ENCODE measurements around the gene THY1. TPM values are rescaled to one million over a fixed set of nuclear protein-coding genes. Genes with fewer than 3 reads are reported as not detected.

THY1 gene
- total RNA-seq, 6 donors from 2014 or later, result 0.39 to 30.5 (median 2.7) TPM; not detected in 1

DNA sequence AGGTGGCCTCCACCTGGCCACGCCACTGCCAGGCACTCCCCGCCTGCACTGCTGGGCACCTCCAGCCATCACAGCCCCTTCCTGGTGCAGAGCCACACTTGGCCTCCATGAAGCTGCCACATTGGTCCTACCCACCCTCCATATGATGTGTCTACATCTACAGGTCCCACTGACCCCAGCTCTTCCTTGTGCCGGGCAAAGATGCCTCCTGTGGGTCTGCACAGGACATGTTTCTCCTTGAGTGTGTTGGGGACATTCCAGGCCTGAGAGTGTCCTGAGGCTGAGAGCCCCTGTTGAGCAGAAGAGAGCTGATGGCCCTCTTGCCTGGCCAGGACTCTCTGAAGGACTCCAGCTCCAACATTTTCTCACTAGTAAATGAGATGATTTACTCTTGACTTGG, 7.5 kb downstream of the THY1 start:
- Histone ChIP-seq H3K36me3 (no peaks in the 10 kb centered on the region), H3K9me3 (no peaks in the 10 kb centered on the region), H3K27me3 (no peaks in the 10 kb centered on the region), H3K4me3 (no peak overlapping the region), H3K4me1 (no peaks in the 10 kb centered on the region), H3K27ac (no peak overlapping the region)
- no peak for DNase-seq
- WGBS, 2 donors, result 93 to 100% methylated on average over 1 to 3 of the region's 3 CpGs
- TF ChIP-seq POLR2AphosphoS5 (IDR thresholded peaks at IDR 0.05) (no peak), POLR2A (IDR thresholded peaks at IDR 0.05) (no peak), EP300 (IDR thresholded peaks at IDR 0.05) (no peak)
- TF ChIP-seq, protein P1, sequence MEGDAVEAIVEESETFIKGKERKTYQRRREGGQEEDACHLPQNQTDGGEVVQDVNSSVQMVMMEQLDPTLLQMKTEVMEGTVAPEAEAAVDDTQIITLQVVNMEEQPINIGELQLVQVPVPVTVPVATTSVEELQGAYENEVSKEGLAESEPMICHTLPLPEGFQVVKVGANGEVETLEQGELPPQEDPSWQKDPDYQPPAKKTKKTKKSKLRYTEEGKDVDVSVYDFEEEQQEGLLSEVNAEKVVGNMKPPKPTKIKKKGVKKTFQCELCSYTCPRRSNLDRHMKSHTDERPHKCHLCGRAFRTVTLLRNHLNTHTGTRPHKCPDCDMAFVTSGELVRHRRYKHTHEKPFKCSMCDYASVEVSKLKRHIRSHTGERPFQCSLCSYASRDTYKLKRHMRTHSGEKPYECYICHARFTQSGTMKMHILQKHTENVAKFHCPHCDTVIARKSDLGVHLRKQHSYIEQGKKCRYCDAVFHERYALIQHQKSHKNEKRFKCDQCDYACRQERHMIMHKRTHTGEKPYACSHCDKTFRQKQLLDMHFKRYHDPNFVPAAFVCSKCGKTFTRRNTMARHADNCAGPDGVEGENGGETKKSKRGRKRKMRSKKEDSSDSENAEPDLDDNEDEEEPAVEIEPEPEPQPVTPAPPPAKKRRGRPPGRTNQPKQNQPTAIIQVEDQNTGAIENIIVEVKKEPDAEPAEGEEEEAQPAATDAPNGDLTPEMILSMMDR (IDR thresholded peaks at IDR 0.05), result no peak
- no peak for ATAC-seq (ENCODE audit: low FRiP score in 2 of 2)

DNA sequence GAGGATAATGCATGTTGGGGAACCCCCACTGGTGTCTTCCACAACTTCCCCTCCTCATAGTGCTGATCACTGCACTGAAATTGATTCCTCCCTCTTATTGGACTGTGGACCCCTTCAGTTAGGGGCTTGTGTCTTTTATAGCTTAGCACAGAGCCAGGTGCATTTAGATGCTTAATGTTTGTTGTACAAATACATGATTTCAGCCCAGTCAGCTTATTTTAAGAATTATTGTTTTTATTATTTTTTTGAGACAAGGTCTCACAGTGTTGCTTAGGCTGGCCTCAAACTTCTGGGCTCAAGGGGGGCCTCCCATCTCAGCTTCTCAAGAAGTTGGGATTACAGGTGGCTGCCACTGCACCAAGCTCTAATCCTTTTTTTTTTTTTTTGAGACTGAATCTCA, 8.2 kb downstream of the THY1 start:
- Histone ChIP-seq H3K27ac (no peak overlapping the region), H3K4me3 (no peak overlapping the region), H3K36me3 (no peaks in the 10 kb centered on the region), H3K27me3 (no peaks in the 10 kb centered on the region), H3K9me3 (no peaks in the 10 kb centered on the region), H3K4me1 (no peaks in the 10 kb centered on the region)
- ATAC-seq (ENCODE audit: low FRiP score in 2 of 2), result no peak
- no peak for DNase-seq
- TF ChIP-seq POLR2A (IDR thresholded peaks at IDR 0.05) (no peak), EP300 (IDR thresholded peaks at IDR 0.05) (no peak), POLR2AphosphoS5 (IDR thresholded peaks at IDR 0.05) (no peak)
- TF ChIP-seq, protein P1 (IDR thresholded peaks at IDR 0.05), result no peak

DNA sequence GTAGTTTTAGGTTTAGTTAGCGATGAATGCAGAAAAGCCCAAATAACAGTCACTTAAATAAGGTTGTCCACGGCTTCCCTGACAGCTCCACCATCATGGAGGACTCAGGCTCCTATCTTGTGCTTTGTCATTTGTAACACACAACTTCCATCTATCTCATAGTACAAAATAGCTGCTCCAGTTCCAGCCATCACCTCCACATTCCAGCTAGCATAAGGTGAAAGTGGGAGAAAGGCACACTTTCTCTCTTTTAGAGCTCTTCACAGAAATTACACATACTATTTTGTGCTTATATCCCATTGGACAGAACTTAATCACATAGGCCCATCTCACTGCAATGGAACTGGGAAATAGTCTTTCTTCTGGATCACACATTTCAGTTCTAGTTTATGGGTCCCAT, 8.7 kb downstream of the THY1 start:
- Histone ChIP-seq H3K36me3 (no peaks in the 10 kb centered on the region), H3K9me3 (no peaks in the 10 kb centered on the region), H3K27ac (no peak overlapping the region), H3K4me1 (no peaks in the 10 kb centered on the region), H3K27me3 (no peaks in the 10 kb centered on the region), H3K4me3 (no peak overlapping the region)
- WGBS, 2 donors, result 93 to 97% methylated on average over 2 of the region's 2 CpGs
- TF ChIP-seq POLR2A (IDR thresholded peaks at IDR 0.05), result no peak
- ATAC-seq (ENCODE audit: low FRiP score in 2 of 2), result no peak
- DNase-seq, result no peak

DNA sequence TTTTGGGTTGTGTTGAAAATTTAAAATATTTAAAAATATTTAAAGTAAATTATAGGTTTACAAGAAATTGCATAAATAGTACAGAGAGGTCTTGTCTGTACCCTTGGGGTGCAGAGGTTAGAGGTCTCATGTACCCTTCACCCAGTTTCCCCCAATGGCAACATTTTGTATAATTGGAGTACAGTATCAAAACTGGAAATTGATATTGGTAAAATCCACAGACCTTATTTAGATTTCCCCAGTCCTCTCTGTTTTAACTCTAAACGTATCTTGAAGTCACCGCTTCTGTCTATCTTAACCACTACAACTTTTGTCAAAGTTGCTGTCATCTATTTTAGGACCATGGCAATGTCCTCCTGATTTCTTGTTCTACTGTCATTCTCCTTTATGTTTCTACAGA, 10.9 kb downstream of the THY1 start:
- Histone ChIP-seq H3K4me1 (no peaks in the 10 kb centered on the region), H3K9me3 (no peaks in the 10 kb centered on the region), H3K4me3 (no peak overlapping the region), H3K36me3 (no peaks in the 10 kb centered on the region), H3K27me3 (no peaks in the 10 kb centered on the region), H3K27ac (no peak overlapping the region)
- DNase-seq (no peak), ATAC-seq (ENCODE audit: low FRiP score in 2 of 2) (no peak)
- WGBS, 2 donors, result 96 to 97% methylated on average over 2 of the region's 2 CpGs
- TF ChIP-seq EP300 (IDR thresholded peaks at IDR 0.05) (no peak), POLR2AphosphoS5 (IDR thresholded peaks at IDR 0.05) (no peak), POLR2A (IDR thresholded peaks at IDR 0.05) (no peak)
- TF ChIP-seq, protein P1 (IDR thresholded peaks at IDR 0.05), result no peak

DNA sequence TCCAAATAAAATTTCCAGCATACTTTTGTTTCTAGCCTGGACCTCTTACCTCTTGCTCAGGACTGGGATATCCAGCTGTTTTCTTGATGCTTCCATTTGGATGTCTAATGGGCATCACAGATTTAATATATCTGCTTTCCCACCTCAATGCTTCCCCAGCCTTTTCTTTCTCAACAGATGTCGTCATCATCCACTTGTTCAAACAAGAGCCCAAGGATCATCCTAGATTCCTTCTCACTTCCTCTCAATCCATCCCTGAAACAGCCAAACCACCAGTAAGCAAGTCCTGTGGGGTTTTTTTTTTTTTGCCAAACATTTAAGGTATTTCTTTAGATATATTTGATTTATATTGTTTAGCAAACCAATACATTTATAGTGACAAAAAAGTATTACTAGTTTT, 12.5 kb downstream of the THY1 start:
- DNase-seq, result no peak

More for the DNA sequence above, 12.5 kb downstream of the THY1 start:
- no peaks in the 10 kb centered on the region for H3K9me3 ChIP-seq
- no peaks in the 10 kb centered on the region for H3K27me3 ChIP-seq
- H3K4me3 ChIP-seq, result no peak overlapping the region
- no peaks in the 10 kb centered on the region for H3K4me1 ChIP-seq
- 82 to 95% methylated on average over 1 of the region's 1 CpG for WGBS, 2 donors
- no peak for ATAC-seq (ENCODE audit: low FRiP score in 2 of 2)
- TF ChIP-seq POLR2A (IDR thresholded peaks at IDR 0.05), result no peak
- TF ChIP-seq, protein P1 (IDR thresholded peaks at IDR 0.05), result no peak
- no peak for TF ChIP-seq EP300 (IDR thresholded peaks at IDR 0.05)
- no peaks in the 10 kb centered on the region for H3K36me3 ChIP-seq
- no peak overlapping the region for H3K27ac ChIP-seq

Measured in upper lobe of left lung (tissue), 6 donors.